Measurements from ENCODE around the gene ENOSF1.

GRCh38 chr18:750456-750855 lies 38.0 kb upstream of the ENOSF1 start:
- TF ChIP-seq CTCF (IDR thresholded peaks at IDR 0.05) (no peak), POLR2A (IDR thresholded peaks at IDR 0.05) (no peak)

All from thyroid gland (tissue), 4 donors.